HG03045 (cell line): ENCODE data around the gene DSP.

Experiments
- ATAC-seq: cut with Tn5 transposase; IDR thresholded peaks from one replicate; pipeline ENCODE4 v1.9.1; 2021; ENCODE audit warnings: mild to moderate bottlenecking, moderate library complexity; ENCODE audit not compliant: unreplicated experiment

DSP gene

GRCh38 chr6:7541175-7542064 is at the start of gene DSP:
TSS of gene DSP (plus strand) at chr6:7541671. CDS start at chr6:7541916, 245 bp downstream.
- no peak for ATAC-seq

- no peak for ATAC-seq
These were observed 47.6 kb upstream of the DSP start for GRCh38 chr6:7493866-7494265.

GRCh38 chr6:7494638-7495037 is 46.8 kb upstream of the DSP start:
- ATAC-seq = no peak

GRCh38 chr6:7496266-7496875 is 45.1 kb upstream of the DSP start:
- no peak for ATAC-seq

DNA sequence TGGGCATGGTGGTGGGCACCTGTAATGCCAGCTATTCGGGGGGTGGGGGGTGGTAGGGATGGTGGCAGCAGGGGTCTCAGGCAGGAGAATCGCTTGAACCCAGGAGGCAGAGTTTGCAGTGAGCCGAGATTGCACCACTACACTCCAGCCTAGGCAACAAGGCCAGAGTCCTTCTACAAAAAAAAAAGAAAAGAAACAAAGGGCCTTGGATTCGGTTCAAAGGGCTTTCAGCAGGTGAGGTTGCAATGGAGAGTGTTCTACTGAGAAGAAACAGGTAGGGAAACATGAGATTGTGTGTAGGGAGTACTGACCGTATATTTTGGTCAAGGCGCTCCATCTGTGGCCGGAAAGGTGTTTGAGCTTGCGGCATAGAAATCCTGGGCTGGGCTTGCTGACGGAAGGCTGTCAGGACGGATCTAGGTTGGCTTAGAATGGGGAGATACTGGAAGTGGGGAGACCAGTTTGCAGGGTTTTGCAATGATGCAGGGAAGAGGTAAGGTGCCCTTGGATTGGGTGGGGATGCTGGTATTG is 40.7 kb upstream of the DSP start:
- no peak for ATAC-seq

GRCh38 chr6:7502743-7503142 is 38.7 kb upstream of the DSP start:
- ATAC-seq = no peak

GRCh38 chr6:7504041-7504440 is 37.4 kb upstream of the DSP start:
- no peak for ATAC-seq

DNA sequence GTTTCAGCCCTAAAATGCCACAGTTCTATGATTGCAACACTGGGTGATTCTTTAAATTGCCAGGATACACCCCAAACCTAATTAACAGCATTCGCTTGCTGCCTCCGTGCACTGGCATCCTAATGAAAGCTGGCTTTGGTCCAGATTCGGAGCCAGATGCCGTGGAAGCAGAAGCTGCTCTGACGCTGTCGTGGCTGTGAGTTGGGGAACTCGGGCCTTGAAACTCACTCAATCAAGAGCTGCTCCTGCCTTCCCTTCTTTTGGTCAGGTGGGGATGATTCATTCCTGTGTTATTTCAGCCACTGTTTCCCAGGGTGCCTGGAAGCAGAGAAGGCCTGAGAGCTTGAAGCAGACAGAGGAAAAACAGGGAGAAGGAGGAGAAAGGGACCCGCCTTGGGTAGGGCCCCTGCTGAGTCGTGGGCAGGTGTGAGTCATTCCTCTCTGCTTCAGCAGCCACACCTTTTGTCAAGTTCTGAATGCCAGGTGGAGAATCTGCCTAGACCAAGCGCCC is 36.2 kb upstream of the DSP start:
- no peak for ATAC-seq

DNA sequence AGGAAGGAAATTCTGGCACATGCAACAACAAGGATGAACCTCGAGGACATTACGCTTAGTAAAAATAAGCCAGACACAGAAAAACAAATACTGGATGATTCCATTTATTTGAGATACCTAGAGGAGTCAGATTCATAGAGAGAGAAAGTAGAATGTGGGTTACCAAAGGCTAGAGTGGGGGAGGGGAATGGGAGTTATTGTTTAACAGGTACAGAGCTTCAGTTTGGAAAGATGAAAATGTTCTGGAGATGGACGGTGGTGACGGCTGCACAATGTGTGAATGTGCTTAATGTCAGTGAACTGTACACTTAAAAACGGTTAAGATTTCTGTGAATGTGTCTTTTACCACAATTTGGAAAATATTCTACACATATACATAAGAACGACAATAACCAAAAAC is 33.9 kb upstream of the DSP start:
- no peak for ATAC-seq

DNA sequence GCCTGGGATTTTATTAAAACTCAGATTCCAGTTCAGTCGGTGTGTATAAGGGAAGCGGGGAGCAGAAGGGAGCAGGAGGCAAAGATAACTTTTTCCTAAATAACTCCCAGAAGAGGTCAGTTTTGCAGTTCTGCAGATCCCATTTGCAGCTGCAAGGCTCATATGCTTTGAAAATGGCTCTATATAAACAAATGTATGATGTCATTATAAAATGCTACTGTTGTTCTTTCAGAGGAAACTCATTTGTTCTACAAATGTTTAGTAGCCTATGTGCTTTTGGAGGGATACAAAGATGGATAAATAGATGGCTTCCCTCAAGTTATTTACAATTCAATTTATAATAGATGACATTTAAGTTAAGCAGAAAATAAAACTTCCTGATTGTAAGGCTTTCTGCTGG is 29.2 kb upstream of the DSP start:
- no peak for ATAC-seq

- ATAC-seq = no peak
These were observed 27.9 kb upstream of the DSP start for GRCh38 chr6:7513529-7513928.

DNA sequence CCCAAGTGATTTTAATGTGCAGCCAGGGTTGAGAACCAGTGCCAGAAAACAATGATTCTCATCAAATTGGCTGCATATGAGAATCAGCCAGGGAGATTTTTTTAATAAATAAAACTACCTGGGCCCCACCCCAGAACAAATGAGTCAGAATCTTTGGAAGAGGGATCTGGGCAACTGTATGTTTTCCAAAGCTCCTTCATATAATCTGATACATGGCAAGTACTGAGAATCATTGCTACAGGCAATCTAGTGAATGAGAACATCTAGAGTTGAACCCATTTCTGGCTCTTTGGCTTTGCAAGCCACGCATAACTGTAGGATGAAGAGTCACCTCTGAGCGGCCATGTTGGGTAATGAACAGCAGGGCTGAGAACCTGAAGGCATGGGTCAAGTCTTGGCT is 26.1 kb upstream of the DSP start:
- ATAC-seq = no peak

- no peak for ATAC-seq
These were observed 22.6 kb upstream of the DSP start for GRCh38 chr6:7518877-7519276.

DNA sequence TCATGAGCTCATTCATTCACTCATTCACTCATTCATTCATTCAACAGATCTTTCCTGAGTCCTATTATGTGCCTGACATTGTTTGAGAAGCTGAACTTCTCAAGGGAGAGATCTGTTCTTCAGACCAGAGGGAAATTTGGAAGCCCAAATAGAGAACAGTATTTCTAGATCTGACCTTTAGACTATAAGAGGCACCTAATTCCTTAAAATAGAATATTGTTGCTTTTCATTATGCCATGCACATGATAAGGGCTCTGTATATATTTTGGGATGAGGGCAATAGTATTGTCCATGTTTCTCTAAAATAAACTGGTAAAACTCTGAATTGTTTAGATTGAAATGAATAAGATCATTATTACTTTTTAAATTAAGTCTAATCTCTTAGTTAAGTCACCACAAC is 18.6 kb upstream of the DSP start:
- ATAC-seq = no peak

GRCh38 chr6:7523922-7524321 is 17.5 kb upstream of the DSP start:
- ATAC-seq = no peak

GRCh38 chr6:7526755-7527154 is 14.7 kb upstream of the DSP start:
- ATAC-seq = no peak

DNA sequence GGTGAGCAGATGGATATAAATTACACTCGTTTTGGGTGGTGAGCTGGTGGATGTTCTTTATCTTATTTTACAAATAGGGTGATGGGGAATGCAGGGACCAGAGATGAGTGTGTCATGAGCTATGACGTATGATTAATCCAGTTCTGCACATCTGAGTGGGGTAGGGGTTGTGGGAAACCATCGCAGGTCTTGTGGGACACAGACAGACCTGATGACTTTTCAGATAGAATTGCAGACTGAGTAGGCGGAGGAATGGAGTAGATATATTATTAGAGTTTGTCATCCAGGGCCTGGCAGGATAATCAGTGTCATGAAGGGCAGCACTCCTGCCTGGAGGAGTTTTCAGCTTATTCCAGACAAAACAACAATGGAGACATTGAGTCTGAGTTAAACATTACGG is 12.9 kb upstream of the DSP start:
- no peak for ATAC-seq

- ATAC-seq = no peak
These were observed 12.3 kb upstream of the DSP start for GRCh38 chr6:7529141-7529540.

- no peak for ATAC-seq
These were observed 9.2 kb upstream of the DSP start for GRCh38 chr6:7532232-7532631.

- ATAC-seq = no peak
These were observed 8.7 kb upstream of the DSP start for GRCh38 chr6:7532821-7533220.

DNA sequence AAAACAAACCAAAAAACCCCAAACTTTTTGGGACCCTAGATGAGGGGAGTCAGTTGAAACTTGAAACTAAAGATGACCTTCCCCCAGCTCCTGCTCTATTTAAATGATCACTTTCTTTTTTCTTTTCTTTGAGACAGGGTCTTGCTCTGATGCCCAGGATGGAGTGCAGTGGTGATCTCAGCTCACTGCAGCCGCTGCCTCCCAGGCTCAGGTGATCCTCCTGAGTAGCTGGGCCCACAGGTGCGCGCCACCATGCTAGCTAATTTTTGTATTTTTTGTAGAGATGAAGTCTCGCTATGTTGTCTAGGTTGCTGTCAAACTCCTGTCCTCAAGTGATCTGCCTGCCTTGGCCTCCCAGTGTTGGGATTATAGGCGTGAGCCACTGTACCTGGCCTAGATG is 7.3 kb upstream of the DSP start:
- ATAC-seq = no peak

GRCh38 chr6:7535498-7535897 is 6.0 kb upstream of the DSP start:
- ATAC-seq = no peak
